ENCODE data around the gene SLCO4A1.
"Not testable (repeated sequence)": the region's sequence is repeated elsewhere in the genome, so short reads cannot be mapped to it uniquely, and the experiment has no call there.

SLCO4A1 gene

DNA sequence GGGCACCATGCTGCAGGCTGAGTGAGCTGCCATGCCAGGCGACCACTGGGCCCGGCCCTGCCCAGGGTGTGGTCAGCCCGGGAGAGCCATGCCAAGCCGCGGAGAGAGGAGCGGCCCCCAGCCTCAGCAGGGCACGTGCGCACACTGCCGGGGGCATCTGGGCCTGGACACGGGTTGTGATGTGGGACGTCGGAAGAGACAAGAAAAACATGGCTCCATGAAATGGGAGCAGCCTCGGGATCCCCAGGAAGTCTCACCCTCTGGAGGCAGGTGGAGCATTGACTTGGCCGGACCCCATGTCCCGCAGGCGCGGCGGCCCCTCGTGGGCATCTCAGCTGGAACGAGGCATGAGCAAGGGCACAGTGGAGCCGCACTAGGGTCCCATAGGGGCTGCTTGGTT lies 16.8 kb upstream of the SLCO4A1 start:
- no peak overlapping the region for H3K4me3 ChIP-seq (ENCODE audit: low read depth in 1 of 2, low read length in 1 of 2)
- H3K36me3 ChIP-seq, result no peaks in the 10 kb centered on the region
- H3K27me3 ChIP-seq, result no peaks in the 10 kb centered on the region
- peak overlapping the region; percentile 90 for H3K27ac ChIP-seq
- H3K4me1 ChIP-seq (ENCODE audit: control insufficient read depth in 1 of 2, insufficient read depth in 1 of 2, low read depth in 1 of 2, low read length in 1 of 2), result peaks cover 29 to 30% of the 10 kb centered on the region in 2 experiments
- H3K9me3 ChIP-seq, result no peaks in the 10 kb centered on the region
- TF ChIP-seq, protein P1, sequence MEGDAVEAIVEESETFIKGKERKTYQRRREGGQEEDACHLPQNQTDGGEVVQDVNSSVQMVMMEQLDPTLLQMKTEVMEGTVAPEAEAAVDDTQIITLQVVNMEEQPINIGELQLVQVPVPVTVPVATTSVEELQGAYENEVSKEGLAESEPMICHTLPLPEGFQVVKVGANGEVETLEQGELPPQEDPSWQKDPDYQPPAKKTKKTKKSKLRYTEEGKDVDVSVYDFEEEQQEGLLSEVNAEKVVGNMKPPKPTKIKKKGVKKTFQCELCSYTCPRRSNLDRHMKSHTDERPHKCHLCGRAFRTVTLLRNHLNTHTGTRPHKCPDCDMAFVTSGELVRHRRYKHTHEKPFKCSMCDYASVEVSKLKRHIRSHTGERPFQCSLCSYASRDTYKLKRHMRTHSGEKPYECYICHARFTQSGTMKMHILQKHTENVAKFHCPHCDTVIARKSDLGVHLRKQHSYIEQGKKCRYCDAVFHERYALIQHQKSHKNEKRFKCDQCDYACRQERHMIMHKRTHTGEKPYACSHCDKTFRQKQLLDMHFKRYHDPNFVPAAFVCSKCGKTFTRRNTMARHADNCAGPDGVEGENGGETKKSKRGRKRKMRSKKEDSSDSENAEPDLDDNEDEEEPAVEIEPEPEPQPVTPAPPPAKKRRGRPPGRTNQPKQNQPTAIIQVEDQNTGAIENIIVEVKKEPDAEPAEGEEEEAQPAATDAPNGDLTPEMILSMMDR (IDR thresholded peaks at IDR 0.05), result no peak

DNA sequence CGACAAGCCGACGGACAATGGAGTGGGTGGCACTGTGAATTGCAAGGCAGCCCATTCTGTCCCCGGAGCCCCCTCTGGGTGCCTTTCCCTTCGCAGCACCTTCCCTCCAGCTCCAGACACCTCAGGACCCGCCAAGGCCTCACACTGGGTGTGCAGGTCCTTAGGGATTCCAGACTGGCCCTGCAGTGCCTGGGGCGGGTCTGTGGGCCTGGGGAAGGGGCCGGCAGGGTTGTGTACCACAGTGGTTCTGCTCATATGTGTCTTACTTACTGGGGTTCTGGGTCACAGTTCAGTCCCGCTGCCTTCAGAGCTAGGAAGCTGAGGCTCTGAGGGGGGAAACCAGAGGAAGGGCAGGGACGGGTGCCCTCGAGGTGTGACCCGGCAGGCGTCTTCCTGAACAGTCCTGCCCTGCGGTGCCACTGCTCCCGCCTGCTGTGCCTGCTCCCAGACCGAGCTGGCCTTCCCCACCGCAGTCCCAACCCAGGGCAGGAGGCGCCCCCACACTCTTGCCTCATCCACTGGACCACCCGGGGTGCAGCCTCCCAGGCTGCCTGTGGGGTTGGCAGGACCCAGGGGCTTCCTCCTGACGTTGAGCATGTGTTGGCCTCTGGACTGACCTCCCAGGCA lies 16.3 kb upstream of the SLCO4A1 start:
- Histone ChIP-seq H3K27me3 (no peaks in the 10 kb centered on the region), H3K4me1 (ENCODE audit: control insufficient read depth in 1 of 2, insufficient read depth in 1 of 2, low read depth in 1 of 2, low read length in 1 of 2) (peaks cover 29 to 30% of the 10 kb centered on the region in 2 experiments)

DNA sequence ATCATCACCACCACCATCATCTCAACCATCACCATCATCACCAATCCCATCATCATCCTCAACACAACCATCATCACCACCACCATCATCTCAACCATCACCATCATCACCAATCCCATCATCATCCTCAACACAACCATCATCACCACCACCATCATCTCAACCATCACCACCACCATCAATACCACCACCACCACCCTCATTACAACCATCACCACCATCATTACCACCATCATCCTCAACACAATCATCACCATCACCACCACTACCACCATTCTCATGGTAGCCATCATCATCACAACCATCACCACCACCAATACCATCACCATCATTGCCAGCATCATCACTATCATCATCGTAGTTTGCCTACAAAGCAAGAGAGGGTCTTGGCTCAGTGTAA lies 14.9 kb upstream of the SLCO4A1 start:
- H3K4me1 ChIP-seq (ENCODE audit: control insufficient read depth in 1 of 2, insufficient read depth in 1 of 2, low read depth in 1 of 2, low read length in 1 of 2), result peaks cover 29 to 30% of the 10 kb centered on the region in 2 experiments
- H3K27ac ChIP-seq; H3K36me3 ChIP-seq; H3K4me3 ChIP-seq (ENCODE audit: low read depth in 1 of 2, low read length in 1 of 2); H3K9me3 ChIP-seq; H3K27me3 ChIP-seq: not testable (repeated sequence)

More for the DNA sequence above, 16.3 kb upstream of the SLCO4A1 start:
- Histone ChIP-seq H3K9me3 (no peaks in the 10 kb centered on the region), H3K4me3 (ENCODE audit: low read depth in 1 of 2, low read length in 1 of 2) (no peak overlapping the region), H3K27ac (no peak overlapping the region), H3K36me3 (no peaks in the 10 kb centered on the region)
- TF ChIP-seq, protein P1 (IDR thresholded peaks at IDR 0.05), result no peak

DNA sequence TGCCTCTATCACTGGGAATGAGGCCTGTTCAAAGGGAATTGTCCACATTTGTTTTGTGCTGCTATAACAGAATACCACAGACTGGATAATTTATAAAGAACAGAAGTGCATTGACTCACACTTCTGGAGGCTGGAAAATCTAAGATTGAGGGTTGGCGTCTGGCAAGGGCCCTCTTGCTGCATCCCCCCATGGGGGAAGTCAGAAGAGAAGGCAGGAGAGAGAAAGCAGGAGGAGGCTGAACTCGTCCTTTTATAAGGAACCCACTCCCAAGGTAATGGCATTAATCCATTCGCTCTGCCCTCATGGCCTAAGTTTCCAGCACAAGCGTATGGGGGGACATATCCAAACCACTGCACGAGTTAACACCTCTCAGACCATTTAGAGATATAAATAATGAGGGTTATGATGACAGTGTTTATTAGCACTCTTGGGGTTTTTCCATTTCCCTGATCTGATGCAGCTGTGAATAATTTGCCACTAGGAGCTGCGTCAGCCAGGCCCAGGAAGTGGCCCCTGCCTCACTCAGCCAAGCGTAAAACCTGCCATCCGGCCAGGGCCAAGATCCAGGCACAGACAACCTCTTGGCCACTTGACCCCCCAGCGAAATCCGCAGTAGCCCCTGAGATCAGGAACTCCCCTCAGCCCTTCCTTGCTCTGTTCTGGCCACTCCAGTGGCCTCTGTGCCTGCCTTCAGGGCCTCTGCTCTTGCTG lies 14.2 kb upstream of the SLCO4A1 start:
- TF ChIP-seq, protein P1 (IDR thresholded peaks at IDR 0.05), result no peak
- H3K27ac ChIP-seq, result no peak overlapping the region
- no peaks in the 10 kb centered on the region for H3K36me3 ChIP-seq
- no peak overlapping the region for H3K4me3 ChIP-seq (ENCODE audit: low read depth in 1 of 2, low read length in 1 of 2)
- H3K27me3 ChIP-seq, result no peaks in the 10 kb centered on the region
- H3K9me3 ChIP-seq, result no peaks in the 10 kb centered on the region
- peaks cover 24 to 26% of the 10 kb centered on the region in 2 experiments for H3K4me1 ChIP-seq (ENCODE audit: control insufficient read depth in 1 of 2, insufficient read depth in 1 of 2, low read depth in 1 of 2, low read length in 1 of 2)

DNA sequence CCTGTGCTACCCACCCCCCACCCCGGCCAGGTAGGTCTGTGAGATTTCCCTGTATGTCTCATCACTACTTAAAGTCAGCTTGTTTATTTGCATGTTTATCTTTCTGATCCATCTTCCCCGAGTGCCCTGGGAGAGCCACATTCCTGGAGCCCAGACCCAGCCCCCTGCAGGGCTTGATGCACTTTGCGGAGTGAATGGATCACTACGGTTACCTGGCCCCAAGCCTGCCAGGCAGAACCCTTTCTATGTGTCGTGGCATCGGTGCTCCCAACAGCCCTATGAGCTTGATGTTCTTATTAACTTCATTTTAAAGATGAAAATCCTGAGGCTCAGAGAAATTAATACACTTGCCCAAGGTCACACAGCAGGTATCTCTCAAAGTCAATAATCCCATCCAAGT lies 13.6 kb upstream of the SLCO4A1 start:
- H3K4me3 ChIP-seq (ENCODE audit: low read depth in 1 of 2, low read length in 1 of 2), result no peak overlapping the region
- peaks cover 17 to 20% of the 10 kb centered on the region in 2 experiments for H3K4me1 ChIP-seq (ENCODE audit: control insufficient read depth in 1 of 2, insufficient read depth in 1 of 2, low read depth in 1 of 2, low read length in 1 of 2)

More for the DNA sequence above, 13.6 kb upstream of the SLCO4A1 start:
- TF ChIP-seq, protein P1 (IDR thresholded peaks at IDR 0.05), result no peak
- H3K27ac ChIP-seq, result no peak overlapping the region
- H3K36me3 ChIP-seq, result no peaks in the 10 kb centered on the region
- H3K27me3 ChIP-seq, result no peaks in the 10 kb centered on the region
- no peaks in the 10 kb centered on the region for H3K9me3 ChIP-seq
